Tracheal epithelial cell (primary cell): ENCODE measurements around the gene NTF3. TPM values are rescaled to one million over a fixed set of nuclear protein-coding genes. Genes with fewer than 3 reads are reported as not detected.

ENCODE experiments used
- total RNA-seq: library from RNA; depleted of rRNA; stranded (reverse); fragments of >200 nt; gene quantifications from 2 replicates; pipeline ENCODE4 v1.2.1, GENCODE V29; 2014

Gene NTF3
- total RNA-seq = 1.2 TPM in 1 of 2 replicates, not detected in the other

DNA sequence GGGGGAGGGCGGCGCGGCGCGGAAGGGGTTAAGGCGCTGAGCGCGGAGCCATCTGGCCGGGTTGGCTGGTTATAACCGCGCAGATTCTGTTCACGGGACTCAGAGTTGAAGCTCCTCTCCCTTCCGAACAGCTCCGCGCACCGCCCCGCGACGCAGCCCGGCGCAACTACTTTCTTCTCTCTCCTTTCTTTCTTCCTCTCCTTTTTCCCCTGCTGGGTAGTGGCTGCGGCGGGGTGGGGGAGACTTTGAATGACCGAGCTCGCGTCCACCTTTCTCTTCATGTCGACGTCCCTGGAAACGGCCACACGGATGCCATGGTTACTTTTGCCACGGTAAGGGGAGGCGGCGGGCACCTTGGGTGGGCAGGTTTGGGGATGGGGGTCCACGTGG, at the start of gene NTF3:
Gene NTF3 (plus strand): TSS at position 98 of the 390 bp plus-strand sequence. CDS start 217 bp downstream, at position 315.

